Left renal pelvis (tissue), 4 donors: ENCODE data around the gene PFDN5. TPM values are rescaled to one million over a fixed set of nuclear protein-coding genes. Genes with fewer than 3 reads are reported as not detected.

ENCODE experiments used
- DNase-seq, 4 donors: peaks; one replicate each; pipeline ENCODE4 v3.0.0-alpha.2; 2013; ENCODE audit warnings: low read depth in 4 of 4, low spot score in 3 of 4
- polyA plus RNA-seq, 4 donors: library from polyadenylated mRNA; unstranded; fragments of 120-200 nt; gene quantifications; one replicate each; pipeline ENCODE4 v1.2.1, GENCODE V29; 2013; ENCODE audit not compliant: insufficient read length in 4 of 4

PFDN5 gene
- 100 to 1,000 TPM; 546 to 729 (median 657) TPM for polyA plus RNA-seq

DNA sequence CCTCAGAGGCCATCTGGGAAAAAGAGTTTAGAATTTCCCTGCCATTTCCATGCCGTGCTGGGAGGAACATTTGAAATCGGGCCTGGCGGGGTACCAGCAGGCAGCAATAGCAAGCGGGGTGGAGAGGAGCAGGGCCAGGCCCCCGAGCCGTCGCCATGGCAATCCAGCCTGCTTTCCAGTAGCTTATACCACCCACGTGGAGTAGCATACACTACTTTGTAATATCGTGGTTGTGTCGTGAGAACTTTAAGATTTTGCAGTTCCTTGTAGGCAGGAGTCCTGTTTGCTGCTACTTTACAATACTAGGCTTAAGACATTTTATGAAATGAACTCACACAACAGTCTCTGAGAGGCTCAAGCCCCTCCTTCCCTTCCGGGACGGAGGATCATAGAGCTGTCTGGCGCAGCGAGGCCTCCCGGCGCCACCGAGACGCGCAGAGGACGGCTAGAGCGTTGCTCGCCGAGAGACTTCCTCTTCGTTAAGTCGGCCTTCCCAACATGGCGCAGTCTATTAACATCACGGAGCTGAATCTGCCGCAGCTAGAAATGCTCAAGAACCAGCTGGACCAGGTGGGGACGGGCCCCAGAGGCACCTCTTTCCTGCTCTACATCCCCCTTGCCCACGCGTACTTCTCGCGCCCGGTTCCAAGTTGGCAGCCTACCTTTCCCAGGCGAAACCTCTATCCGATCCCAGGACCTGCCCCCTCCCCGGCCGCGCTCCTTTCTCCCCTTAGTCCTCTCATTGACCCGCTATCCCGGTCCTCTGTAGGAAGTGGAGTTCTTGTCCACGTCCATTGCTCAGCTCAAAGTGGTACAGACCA is at the start of gene PFDN5:
PFDN5 (plus strand) TSS at position 473 of the 821 bp plus-strand sequence; CDS start at position 499, 26 bp downstream.
- DNase-seq: peak; percentile 70 to 83 (median 76)

DNA sequence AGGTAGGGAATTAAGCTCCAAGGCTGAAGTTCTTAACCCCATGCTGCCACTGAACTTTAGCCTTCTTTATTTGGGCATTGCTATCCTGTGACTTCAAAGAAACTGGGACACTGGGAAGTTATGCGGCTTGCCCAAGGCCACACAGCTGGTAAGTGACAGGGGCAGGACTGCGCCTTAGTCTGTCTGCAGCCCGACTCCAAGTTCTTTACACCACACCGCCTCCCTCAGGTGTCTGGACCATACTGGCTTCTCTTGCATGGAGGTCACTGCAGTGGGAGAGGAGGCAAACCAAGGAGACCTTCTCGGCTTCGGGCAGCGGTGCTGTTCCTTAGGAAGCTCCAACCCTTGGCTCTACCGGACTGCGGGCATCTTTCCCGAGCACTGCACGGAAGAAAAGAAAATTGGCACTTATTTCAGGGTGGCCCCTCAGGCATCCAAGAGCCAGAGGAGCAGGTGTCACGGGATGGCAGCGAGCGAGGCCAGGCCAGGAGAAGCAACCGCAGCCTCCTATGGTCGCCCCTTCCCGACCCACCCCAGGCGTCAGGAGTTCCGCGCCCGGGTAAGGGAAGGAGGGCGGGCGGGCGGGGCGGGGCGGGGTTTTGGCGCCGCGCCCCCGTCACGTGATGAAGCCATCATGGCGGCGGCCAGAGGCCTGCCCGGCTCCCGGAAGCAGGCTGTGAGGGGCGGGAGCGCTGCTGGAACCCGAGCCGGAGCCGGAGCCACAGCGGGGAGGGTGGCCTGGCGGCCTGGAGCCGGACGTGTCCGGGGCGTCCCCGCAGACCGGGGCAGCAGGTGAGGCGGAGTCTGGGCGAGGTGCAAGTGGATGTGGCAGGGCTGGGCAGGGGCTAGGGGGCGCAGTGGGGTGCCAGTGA is 43.6 kb upstream of the PFDN5 start:
- no peak for DNase-seq

DNA sequence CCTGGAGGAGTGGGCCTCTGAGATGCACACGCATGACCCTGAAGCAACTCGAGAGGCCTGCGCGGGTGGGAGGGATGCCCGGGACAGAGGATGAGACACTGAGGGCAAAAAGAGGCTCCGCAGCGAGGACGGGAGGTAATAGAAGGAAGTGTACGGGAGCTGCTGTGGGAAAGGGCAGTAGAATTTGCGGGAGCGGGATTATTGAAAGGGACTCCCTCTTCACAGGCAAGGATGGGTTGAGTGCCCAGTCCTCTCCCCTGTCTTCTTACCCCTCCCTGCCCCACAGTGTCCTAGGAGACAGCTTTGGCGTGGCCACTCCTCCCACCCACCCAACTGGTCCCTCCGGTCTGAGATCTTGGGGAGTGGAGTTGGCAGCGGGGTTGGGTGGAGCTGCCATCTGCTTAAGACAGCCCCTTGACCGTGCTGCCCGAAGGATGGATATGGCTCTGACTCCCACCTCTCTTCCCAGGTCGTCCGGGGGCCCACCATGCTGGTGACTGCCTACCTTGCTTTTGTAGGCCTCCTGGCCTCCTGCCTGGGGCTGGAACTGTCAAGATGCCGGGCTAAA is 42.9 kb upstream of the PFDN5 start:
- DNase-seq: no peak

DNA sequence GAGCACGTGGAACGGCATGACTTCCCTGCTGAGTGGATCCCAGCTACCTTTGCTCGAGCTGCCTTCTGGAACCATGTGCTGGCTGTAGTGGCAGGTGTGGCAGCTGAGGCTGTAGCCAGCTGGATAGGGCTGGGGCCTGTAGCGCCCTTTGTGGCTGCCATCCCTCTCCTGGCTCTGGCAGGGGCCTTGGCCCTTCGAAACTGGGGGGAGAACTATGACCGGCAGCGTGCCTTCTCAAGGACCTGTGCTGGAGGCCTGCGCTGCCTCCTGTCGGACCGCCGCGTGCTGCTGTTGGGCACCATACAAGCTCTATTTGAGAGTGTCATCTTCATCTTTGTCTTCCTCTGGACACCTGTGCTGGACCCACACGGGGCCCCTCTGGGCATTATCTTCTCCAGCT is 42.0 kb upstream of the PFDN5 start:
- DNase-seq: no peak

DNA sequence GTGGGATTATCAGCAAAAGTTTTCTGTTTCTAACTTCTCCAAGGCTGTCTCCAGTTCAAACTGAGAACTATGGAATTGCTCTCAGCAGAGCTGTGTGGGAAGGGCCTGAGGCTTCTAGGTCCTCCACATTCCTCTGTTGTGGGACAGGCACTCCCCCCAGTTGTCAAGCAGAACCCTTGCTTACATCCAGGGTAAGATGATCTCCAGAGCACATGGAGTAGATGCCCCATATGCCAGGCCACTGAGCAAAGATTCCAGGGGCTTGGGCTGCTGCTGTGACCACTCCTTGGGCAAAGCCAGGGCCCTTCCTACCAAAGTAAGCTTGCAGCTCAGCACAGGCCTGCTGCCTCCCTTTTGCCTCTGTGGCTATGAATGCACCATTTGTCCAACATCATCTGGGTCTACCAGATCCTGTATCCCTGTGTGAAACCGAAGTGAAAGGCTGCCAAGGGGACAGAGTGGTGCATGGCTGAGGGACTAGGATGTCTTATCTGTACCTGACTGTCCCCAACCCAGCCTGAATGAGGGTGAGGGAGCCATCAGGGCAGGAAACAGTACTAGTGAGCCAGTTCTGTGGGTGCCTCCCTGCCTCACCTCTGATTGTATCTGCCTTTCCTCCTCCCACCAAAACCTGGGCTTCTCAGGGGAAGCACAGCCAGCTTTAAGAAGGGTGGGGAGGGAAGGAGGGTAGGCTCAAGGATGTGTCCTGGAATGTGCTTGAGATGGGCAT is 40.4 kb upstream of the PFDN5 start:
- DNase-seq: no peak

DNA sequence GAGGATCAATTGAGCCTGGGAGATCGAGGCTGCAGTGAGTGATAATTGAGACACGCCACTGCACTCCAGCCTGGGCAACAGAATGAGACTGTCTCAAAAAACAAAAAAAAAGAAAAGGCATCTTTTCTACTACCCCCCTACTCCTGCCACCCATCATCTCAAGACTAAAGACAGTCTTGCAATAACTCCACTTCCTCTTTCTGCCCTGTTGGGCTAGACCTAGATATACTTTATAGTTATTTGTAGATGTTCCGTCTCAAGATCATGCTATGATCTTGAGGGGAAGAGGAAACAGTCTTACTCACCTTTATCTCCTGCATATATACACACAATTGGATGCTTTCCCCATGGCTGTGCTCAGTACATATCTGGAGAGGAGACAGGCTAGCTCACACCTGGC is 39.3 kb upstream of the PFDN5 start:
- no peak for DNase-seq

DNA sequence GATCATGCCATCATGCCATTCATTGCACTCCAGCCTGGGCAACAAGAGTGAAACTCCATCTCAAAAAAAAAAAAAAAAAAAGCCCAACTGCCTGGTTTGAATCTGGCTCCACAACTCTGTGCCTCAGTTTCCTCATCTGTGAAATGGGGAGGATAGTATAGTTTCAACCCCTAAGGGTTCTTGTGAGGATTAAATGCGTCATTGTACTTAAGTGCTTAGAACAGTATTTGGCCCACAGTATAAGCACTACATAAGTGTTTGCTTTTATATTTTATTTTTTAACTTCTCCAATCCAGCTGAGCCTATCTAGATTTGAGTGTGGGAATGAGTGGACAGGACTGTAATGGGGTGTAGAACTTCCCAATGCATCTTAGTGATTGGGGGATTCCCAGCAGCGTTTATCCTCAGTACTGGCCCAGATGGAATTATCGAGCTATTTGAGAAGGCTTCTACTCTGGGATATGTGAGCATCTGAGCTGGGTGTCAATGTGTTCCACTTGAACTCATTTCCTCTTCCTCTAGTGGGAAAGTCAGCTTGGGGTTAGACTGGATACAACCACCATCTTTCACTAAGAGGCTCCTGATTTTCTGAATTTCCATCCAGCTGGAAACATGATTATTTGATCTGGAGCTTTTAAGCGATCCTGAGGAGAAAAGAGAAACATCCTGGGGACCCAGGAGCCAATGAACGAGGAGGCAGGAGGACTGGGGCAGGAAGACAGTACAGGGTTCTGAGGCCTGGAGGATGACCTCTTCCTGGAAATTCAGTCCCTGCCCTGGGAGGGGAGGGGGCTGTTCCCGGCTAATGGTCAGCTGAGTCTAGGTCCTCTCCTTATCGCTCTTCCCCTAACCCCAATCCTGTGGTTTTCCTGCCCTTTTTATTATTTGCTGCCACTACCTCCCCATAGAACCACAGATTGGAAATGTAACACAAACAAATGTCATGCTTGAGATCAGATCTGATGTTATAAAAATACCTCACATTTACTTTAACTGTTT is 36.5 kb upstream of the PFDN5 start:
- no peak for DNase-seq

DNA sequence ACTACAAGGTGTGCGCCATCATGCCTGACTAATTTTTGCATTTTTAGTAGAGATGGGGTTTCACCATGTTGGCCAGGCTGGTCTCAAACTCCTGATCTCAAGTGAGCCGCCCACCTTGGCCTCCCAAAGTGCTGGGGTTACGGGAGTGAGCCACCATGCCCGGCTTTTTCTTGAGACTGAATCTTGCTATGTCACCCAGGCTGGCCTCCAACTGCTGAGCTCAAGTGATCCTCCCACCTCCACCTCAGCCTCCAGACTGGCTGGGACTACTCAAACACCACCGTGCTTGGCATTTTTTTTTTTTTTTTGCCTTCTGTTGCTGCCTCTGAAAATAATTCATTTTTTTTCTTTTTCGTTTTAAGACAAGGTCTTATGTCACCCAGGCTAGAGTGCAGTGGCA is 35.5 kb upstream of the PFDN5 start:
- no peak for DNase-seq

DNA sequence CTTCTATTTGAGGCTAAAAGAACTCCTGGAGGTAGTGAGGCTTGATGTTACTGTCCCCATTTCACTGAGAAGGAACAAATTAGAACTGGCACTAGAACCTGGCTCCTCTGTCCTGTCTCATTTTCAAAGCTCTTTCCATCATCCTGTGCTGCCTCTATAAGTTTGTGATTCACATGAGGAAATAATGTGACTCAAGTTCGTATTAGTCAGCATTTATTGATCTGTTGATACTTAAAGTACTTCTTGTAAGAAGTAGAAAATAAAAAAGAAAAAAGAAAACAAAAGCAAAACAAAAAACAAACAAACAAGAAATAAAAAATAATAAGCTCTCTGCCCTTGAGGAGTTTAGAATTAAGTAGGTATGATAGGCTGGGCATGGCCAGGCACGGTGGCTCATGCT is 29.6 kb upstream of the PFDN5 start:
- no peak for DNase-seq

DNA sequence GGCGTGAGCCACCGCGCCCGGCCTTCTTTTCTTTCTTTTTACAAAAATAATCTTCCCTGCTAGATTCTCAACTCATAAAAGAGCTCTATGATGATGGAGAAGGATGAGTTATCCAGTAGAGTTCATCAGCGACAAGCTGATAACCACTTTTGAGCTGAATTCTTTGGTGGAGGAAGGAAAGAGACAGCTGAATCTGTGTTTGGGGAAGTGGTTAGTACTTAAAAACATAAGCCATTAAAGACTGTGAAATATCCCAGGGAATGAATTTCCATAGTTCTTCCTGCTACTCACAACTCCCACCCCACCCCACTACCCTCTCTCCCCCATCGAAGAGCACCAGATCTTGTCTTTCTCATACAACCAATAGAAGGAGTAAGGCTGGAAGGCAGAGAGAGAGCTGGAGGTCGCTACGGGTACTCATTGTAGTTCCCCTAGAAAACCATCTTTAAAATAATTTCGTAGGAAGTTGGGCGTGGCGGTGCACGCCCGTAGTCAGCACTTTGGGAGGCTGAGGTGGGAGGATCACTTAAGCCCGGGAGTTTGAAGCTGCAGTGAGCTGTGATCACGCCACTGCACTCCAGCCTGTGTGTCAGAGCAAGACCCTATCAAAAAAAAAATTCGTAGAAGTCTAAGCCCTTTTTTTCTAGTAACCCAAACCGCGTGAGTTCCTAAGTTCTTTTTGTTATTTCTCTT is 27.9 kb upstream of the PFDN5 start:
- no peak for DNase-seq

DNA sequence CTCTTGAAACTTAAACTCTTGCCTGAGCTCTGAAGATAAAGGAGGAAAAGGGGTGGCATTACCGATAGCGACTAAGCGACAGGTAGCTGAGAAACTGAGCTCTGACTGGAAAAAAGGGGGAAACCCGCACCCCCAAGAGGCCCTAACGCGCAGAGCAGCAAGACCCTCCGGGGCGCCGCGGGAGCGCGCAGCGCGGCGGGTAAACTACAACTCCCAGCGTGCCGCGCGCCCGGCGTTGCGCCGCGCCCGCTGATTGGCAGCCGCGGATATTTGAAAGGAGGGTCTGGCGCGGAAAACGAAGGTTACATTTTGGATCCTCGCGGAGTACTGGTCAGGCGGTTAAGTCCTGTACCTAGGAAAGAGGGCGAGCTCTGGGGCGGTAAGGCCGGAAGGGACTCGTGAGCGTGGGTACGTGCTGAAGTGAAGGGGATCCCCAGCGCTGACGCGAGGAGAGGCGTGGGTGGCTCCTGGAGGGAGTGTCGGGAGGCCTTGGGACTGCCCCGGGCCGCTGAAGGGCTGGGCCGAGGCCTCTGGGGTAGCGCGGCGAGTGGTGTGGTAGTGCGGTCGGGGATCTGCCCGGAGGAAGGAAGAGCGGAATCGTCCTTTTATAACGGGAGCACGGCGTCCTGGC is 27.2 kb upstream of the PFDN5 start, which contains the start of gene ESPL1:
ESPL1 (plus strand) TSS at position 301 of the 631 bp plus-strand sequence. CDS start 468 bp downstream, outside the sequence.
- peak; percentile 60 to 76 (median 72) for DNase-seq

DNA sequence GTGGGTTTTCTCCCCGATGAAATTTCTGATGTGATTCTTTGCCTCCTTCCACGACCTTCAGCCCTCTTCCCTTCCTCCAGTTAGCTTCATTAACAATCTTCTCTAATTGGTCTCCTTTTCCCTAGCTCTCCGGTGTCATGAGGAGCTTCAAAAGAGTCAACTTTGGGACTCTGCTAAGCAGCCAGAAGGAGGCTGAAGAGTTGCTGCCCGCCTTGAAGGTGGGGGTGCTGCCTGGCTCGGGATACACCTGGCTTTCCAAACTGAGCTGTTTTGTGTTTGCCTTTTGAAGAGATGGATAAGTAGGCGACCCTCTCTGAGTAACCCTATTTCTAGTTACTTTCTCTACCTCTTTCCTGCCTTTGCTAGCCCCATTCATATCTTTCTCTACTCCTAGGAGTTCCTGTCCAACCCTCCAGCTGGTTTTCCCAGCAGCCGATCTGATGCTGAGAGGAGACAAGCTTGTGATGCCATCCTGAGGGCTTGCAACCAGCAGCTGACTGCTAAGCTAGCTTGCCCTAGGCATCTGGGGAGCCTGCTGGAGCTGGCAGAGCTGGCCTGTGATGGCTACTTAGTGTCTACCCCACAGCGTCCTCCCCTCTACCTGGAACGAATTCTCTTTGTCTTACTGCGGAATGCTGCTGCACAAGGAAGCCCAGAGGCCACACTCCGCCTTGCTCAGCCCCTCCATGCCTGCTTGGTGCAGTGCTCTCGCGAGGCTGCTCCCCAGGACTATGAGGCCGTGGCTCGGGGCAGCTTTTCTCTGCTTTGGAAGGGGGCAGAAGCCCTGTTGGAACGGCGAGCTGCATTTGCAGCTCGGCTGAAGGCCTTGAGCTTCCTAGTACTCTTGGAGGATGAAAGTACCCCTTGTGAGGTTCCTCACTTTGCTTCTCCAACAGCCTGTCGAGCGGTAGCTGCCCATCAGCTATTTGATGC is 26.4 kb upstream of the PFDN5 start:
- DNase-seq: no peak

DNA sequence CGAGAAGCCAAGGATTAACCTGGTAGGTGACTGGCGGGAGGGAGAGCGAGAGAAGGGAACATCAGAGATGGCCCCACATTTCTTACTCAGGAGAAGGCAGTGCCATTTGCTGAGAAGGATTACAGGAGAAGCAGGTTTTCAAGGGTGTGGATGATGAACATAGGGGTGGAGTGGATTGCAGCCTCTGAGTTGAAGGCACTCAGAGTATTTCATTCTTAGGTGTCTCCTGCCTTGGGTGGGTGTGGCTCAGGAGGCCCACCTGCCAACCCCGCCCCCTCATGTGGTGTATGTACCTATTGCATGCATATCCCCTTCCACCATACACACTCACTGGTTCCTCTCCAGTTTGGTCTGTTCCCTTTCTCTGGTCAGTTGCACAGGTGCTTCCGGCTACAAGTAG is 20.9 kb upstream of the PFDN5 start:
- no peak for DNase-seq

DNA sequence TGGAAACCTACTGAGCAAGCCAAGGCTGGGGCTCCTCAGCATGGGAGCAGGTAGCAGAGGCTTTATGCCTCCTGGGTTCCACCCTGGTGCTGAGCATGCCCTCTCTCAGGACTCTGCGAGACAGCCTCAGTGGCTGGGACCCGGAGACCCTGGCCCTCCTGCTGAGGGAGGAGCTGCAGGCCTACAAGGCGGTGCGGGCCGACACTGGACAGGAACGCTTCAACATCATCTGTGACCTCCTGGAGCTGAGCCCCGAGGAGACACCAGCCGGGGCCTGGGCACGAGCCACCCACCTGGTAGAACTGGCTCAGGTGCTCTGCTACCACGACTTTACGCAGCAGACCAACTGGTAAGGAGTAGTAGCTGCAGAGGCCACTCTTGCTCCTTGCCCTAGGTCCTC is 18.8 kb upstream of the PFDN5 start:
- DNase-seq: no peak

DNA sequence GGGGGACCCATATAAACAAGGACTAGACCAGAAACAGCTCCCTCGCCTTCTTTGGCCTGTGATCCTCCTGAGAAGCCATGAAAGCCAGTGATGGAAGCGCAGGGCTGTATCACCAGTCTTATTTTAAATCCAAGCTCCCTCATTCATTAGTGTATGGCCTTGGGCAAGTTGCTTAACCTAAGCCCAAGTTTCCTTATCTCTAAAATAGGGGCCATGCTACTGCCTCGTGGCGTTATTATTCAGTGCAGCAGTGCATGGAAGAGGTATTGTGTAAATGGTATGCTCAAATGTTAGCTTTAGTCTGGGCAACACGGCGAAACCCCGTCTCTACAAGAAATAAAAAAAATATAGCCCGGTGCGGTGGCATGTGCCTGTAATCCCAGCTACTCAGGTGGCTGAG is 17.4 kb upstream of the PFDN5 start:
- DNase-seq: no peak

DNA sequence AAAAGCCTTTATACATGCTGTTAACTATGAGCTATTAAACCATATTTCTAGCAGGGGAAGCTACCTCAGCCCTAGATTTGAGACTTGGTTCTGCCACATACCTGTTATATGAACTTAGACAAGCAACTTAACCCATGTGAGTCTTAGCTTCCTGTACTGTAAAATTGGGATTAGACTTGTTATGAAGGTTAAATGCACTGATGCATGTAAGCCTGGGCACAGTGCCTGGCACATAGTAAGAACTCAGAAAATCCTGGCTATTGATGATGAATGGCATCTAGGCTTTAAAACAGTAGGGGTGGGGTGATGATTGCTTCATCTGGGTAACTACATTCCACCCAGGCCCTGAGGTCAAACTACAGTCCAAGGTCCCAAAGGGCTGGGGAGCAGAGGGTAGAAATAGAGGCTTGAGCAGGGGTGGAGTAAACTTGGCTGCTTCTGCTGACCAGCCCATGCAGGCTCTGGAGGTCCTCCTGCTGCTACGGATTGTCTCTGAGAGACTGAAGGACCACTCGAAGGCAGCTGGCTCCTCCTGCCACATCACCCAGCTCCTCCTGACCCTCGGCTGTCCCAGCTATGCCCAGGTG is 16.0 kb upstream of the PFDN5 start:
- DNase-seq: no peak
